Trophoblast cell (in vitro differentiated cells and primary cell): ENCODE data around the gene NAAA.

Experiments used
- DNase-seq, 2 donors: peaks; one replicate each; pipeline ENCODE4 v3.0.0-alpha.2; 2016
- H2AFZ ChIP-seq: 2 replicates; pipeline ENCODE4 v1.6.1; 2013; ENCODE audit warnings: low read length, moderate library complexity, mild to moderate bottlenecking; ENCODE audit not compliant: insufficient read depth, poor library complexity
- H2AK5ac ChIP-seq: 2 replicates; pipeline ENCODE4 v1.6.1; 2013; ENCODE audit warnings: mild to moderate bottlenecking, low read length
- H2BK120ac ChIP-seq: 2 replicates; pipeline ENCODE4 v1.6.1; 2013; ENCODE audit warnings: low read length, mild to moderate bottlenecking, moderate library complexity; ENCODE audit not compliant: insufficient read depth, poor library complexity
- H2BK12ac ChIP-seq: 2 replicates; pipeline ENCODE4 v1.6.1; 2013; ENCODE audit warnings: mild to moderate bottlenecking, low read length, moderate library complexity
- H2BK5ac ChIP-seq: 2 replicates; pipeline ENCODE4 v1.6.1; 2013; ENCODE audit warnings: low read length, low read depth, moderate library complexity, mild to moderate bottlenecking; ENCODE audit not compliant: poor library complexity
- H3K14ac ChIP-seq: 2 replicates; pipeline ENCODE4 v1.6.1; 2013; ENCODE audit warnings: mild to moderate bottlenecking, low read length
- H3K18ac ChIP-seq: 2 replicates; pipeline ENCODE4 v1.6.1; 2013; ENCODE audit warnings: mild to moderate bottlenecking, low read length
- H3K23ac ChIP-seq: 2 replicates; pipeline ENCODE4 v1.6.1; 2013; ENCODE audit warnings: low read length
- H3K27ac ChIP-seq: 2 replicates; pipeline ENCODE4 v1.5.1; 2013; ENCODE audit warnings: low read depth, mild to moderate bottlenecking, inconsistent platforms, low read length, moderate library complexity
- H3K27me3 ChIP-seq: 2 replicates; pipeline ENCODE4 v1.6.1; 2013; ENCODE audit warnings: inconsistent platforms, mild to moderate bottlenecking, low read length, moderate library complexity; ENCODE audit not compliant: insufficient read depth
- H3K36me3 ChIP-seq, 2 experiments: 1 replicate in 1 of 2; 2 replicates in 1 of 2; pipeline ENCODE4 v1.6.1; 2013; ENCODE audit warnings: low read length in 2 of 2, mild to moderate bottlenecking in 2 of 2, moderate library complexity in 1 of 2; ENCODE audit not compliant: insufficient read depth in 2 of 2, control insufficient read depth in 1 of 2
- H3K4ac ChIP-seq: 2 replicates; pipeline ENCODE4 v1.6.1; 2013; ENCODE audit warnings: low read depth, mild to moderate bottlenecking, low read length, moderate library complexity
- H3K4me1 ChIP-seq, 2 experiments: 1 replicate in 1 of 2; 2 replicates in 1 of 2; pipeline ENCODE4 v1.6.1; 2013; ENCODE audit warnings: low read length in 2 of 2, mild to moderate bottlenecking in 2 of 2, moderate library complexity in 1 of 2; ENCODE audit not compliant: insufficient read depth in 2 of 2, control insufficient read depth in 1 of 2
- H3K4me2 ChIP-seq: 2 replicates; pipeline ENCODE4 v1.6.1; 2013; ENCODE audit warnings: inconsistent platforms, mild to moderate bottlenecking, low read length, moderate library complexity
- H3K4me3 ChIP-seq: 2 replicates; pipeline ENCODE4 v1.5.1; 2013; ENCODE audit warnings: mild to moderate bottlenecking, low read depth, low read length, inconsistent platforms
- H3K79me1 ChIP-seq: one replicate; pipeline ENCODE4 v1.6.1; 2013; ENCODE audit warnings: low read length
- H3K79me2 ChIP-seq: 2 replicates; pipeline ENCODE4 v1.6.1; 2013; ENCODE audit warnings: low read length, mild to moderate bottlenecking; ENCODE audit not compliant: control insufficient read depth, insufficient read depth, poor library complexity
- H3K9ac ChIP-seq: 2 replicates; pipeline ENCODE4 v1.6.1; 2013; ENCODE audit warnings: mild to moderate bottlenecking, low read length
- H3K9me3 ChIP-seq: 2 replicates; pipeline ENCODE4 v1.6.1; 2013; ENCODE audit warnings: low read depth, mild to moderate bottlenecking, control low read depth, inconsistent platforms, low read length; ENCODE audit not compliant: insufficient read depth
- H4K12ac ChIP-seq: 2 replicates; pipeline ENCODE4 v1.6.1; 2013; ENCODE audit warnings: low read depth, mild to moderate bottlenecking, low read length, moderate library complexity
- H4K8ac ChIP-seq: 2 replicates; pipeline ENCODE4 v1.6.1; 2013; ENCODE audit warnings: low read depth, mild to moderate bottlenecking, low read length, moderate library complexity
- H4K91ac ChIP-seq: one replicate; pipeline ENCODE4 v1.6.1; 2013; ENCODE audit warnings: low read depth, mild to moderate bottlenecking, low read length, moderate library complexity
- WGBS: extraction: QIAGEN DNeasy Blood & Tissue Kit; methylation state at CpG from one replicate; pipeline ENCODE4 v1.1.7; 2013; ENCODE audit warnings: missing lambda C conversion rate; ENCODE audit not compliant: insufficient read length, insufficient coverage; ENCODE audit errors: extremely low coverage; 5-methylcytosine and 5-hydroxymethylcytosine counted together

NAAA gene

GRCh38 chr4:75895744-75896314 is 45.0 kb downstream of the NAAA start:
- H3K4me3 ChIP-seq = no peak overlapping the region
- no peak overlapping the region for H2AFZ ChIP-seq
- H2BK5ac ChIP-seq = no peak overlapping the region
- H4K12ac ChIP-seq = no peak overlapping the region
- H3K9me3 ChIP-seq = no peaks in the 10 kb centered on the region
- H3K79me2 ChIP-seq = no peaks in the 10 kb centered on the region
- no peak overlapping the region for H4K8ac ChIP-seq
- no peaks in the 10 kb centered on the region for H3K27me3 ChIP-seq
- no peak overlapping the region for H3K9ac ChIP-seq
- no peak overlapping the region for H3K4me2 ChIP-seq
- no peak overlapping the region for H4K91ac ChIP-seq
- H3K23ac ChIP-seq = no peak overlapping the region
- H3K36me3 ChIP-seq = no peaks in the 10 kb centered on the region
- no CpG with 5 or more reads among the region's 4 CpGs for WGBS
- DNase-seq = peak in 1 of 2 donors; percentile 54
- no peak overlapping the region for H2BK120ac ChIP-seq
- no peak overlapping the region for H2BK12ac ChIP-seq
- H3K18ac ChIP-seq = no peak overlapping the region
- H3K27ac ChIP-seq = no peak overlapping the region
- no peaks in the 10 kb centered on the region for H3K4me1 ChIP-seq
- no peak overlapping the region for H3K14ac ChIP-seq
- no peak overlapping the region for H2AK5ac ChIP-seq
- H3K4ac ChIP-seq = no peak overlapping the region
- no peaks in the 10 kb centered on the region for H3K79me1 ChIP-seq

DNA sequence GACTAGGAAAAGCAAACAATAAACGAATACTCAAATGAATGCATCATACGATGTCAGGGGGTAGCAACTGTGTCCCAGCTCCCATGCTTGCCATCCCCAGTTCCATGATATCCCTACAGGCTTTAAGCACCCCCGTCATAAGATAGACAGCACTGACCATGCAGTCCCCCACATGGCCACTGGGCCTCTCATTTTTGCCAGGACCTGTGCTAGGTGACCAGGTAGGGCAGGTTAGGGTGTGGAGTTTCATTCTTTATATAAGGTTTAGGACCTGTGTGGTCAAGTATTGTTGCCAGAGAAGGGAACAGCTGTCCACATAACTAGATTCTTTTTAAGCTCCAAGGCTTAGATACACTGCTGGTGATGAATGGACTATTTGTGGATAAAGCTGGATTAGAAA is 48.3 kb downstream of the NAAA start:
- WGBS = no CpG with 5 or more reads among the region's 3 CpGs

GRCh38 chr4:75891611-75892010 is 49.2 kb downstream of the NAAA start:
- Histone ChIP-seq H2BK120ac (no peak overlapping the region), H2BK5ac (no peak overlapping the region), H2AK5ac (no peak overlapping the region), H3K79me1 (no peaks in the 10 kb centered on the region), H3K4ac (no peak overlapping the region), H3K23ac (no peak overlapping the region), H3K4me2 (no peak overlapping the region), H3K27me3 (no peaks in the 10 kb centered on the region), H3K9me3 (no peaks in the 10 kb centered on the region), H3K18ac (no peak overlapping the region), H4K8ac (no peak overlapping the region), H2AFZ (no peak overlapping the region), H4K12ac (no peak overlapping the region), H3K79me2 (no peaks in the 10 kb centered on the region), H3K9ac (no peak overlapping the region), H3K27ac (no peak overlapping the region), H4K91ac (no peak overlapping the region), H3K14ac (no peak overlapping the region), H3K4me1 (peaks cover 0 to 4% of the 10 kb centered on the region in 2 experiments), H3K36me3 (no peaks in the 10 kb centered on the region), H2BK12ac (no peak overlapping the region), H3K4me3 (no peak overlapping the region)
- no peak for DNase-seq
- no CpG with 5 or more reads among the region's 14 CpGs for WGBS

More for the DNA sequence above, 48.3 kb downstream of the NAAA start:
- Histone ChIP-seq H3K18ac (no peak overlapping the region), H3K9ac (no peak overlapping the region), H2AK5ac (no peak overlapping the region), H3K79me2 (no peaks in the 10 kb centered on the region), H2BK12ac (no peak overlapping the region), H3K27ac (no peak overlapping the region), H3K4me2 (no peak overlapping the region), H4K91ac (no peak overlapping the region), H3K4me1 (peaks cover 0 to 4% of the 10 kb centered on the region in 2 experiments), H2AFZ (no peak overlapping the region), H2BK120ac (no peak overlapping the region), H3K14ac (no peak overlapping the region), H3K4me3 (no peak overlapping the region), H3K27me3 (no peaks in the 10 kb centered on the region), H3K79me1 (no peaks in the 10 kb centered on the region), H4K8ac (no peak overlapping the region), H3K36me3 (no peaks in the 10 kb centered on the region), H4K12ac (no peak overlapping the region), H3K9me3 (no peaks in the 10 kb centered on the region), H3K23ac (no peak overlapping the region), H2BK5ac (no peak overlapping the region), H3K4ac (no peak overlapping the region)
- peak in 1 of 2 donors; percentile 8 for DNase-seq

DNA sequence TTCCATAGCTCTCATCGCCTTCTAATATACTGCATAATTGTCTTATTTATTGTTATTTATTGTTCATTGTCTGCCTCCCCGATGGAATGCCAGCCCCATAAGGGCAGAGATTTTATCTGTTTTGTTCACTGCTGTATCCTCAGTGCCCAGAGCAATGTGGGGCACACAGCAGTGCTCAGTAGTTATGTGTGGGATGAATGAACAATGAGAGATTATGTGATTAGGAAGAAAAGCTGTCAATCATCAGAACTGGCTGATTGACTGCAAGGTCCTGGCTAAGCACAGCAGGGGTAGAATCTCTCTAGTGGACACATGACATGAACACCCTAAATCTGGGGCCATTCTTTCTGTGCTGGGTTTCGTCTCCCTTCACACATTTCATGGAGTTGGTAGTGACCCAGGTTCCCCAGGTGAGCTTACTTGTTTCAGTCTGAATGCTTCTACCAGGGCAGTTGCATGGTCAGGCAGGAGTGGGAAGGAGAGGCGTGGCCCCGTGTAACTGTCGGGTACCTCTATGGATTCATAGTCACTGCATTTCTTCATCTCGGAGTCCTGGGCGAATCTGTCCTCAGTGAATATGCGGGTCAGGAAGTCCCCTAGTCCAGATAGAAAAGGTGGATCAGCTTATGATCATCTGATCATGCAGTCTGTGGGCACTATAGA is 51.1 kb downstream of the NAAA start:
- Histone ChIP-seq H3K79me1 (no peaks in the 10 kb centered on the region), H3K9ac (no peak overlapping the region), H2AK5ac (no peak overlapping the region), H3K18ac (no peak overlapping the region), H3K27me3 (no peaks in the 10 kb centered on the region), H3K4ac (no peak overlapping the region), H3K4me3 (no peak overlapping the region), H3K79me2 (no peaks in the 10 kb centered on the region), H2AFZ (no peak overlapping the region), H2BK12ac (no peak overlapping the region), H3K9me3 (no peaks in the 10 kb centered on the region), H3K4me1 (peaks cover 0 to 4% of the 10 kb centered on the region in 2 experiments), H3K36me3 (peaks cover 0 to 2% of the 10 kb centered on the region in 2 experiments), H4K12ac (no peak overlapping the region), H4K8ac (no peak overlapping the region), H2BK5ac (no peak overlapping the region), H2BK120ac (no peak overlapping the region), H3K23ac (no peak overlapping the region), H3K27ac (no peak overlapping the region), H4K91ac (no peak overlapping the region), H3K4me2 (no peak overlapping the region), H3K14ac (no peak overlapping the region)
- no peak for DNase-seq
- no CpG with 5 or more reads among the region's 9 CpGs for WGBS
